Raji (cell line): ENCODE results near the gene RICTOR.

ENCODE experiments used
- POLR2A ChIP-seq: IDR thresholded peaks from 2 replicates; pipeline ENCODE4 v1.6.1; 2011; ENCODE audit warnings: low read depth, low read length, control low read depth; ENCODE audit not compliant: insufficient read depth

Gene RICTOR

GRCh38 chr5:39009981-39010380 is 64.2 kb downstream of the RICTOR start:
- TF ChIP-seq POLR2A: no peak

- no peak for TF ChIP-seq POLR2A
Observed at GRCh38 chr5:39009280-39009679, 64.9 kb downstream of the RICTOR start.

GRCh38 chr5:39006650-39007049 is 67.5 kb downstream of the RICTOR start:
- no peak for TF ChIP-seq POLR2A

GRCh38 chr5:39005566-39006232 is 68.5 kb downstream of the RICTOR start:
- no peak for TF ChIP-seq POLR2A

- no peak for TF ChIP-seq POLR2A
Observed at GRCh38 chr5:39001683-39002082, 72.5 kb downstream of the RICTOR start.

- no peak for TF ChIP-seq POLR2A
Observed at GRCh38 chr5:38999037-38999436, 75.2 kb downstream of the RICTOR start.

GRCh38 chr5:38997591-38997990 is 76.6 kb downstream of the RICTOR start:
- TF ChIP-seq POLR2A: no peak

GRCh38 chr5:38996123-38996522 is 78.1 kb downstream of the RICTOR start:
- TF ChIP-seq POLR2A: no peak

GRCh38 chr5:38994324-38994927 is 79.8 kb downstream of the RICTOR start:
- no peak for TF ChIP-seq POLR2A

- TF ChIP-seq POLR2A: no peak
Observed at GRCh38 chr5:38985909-38986452, 88.2 kb downstream of the RICTOR start.

GRCh38 chr5:38979535-38979934 is 94.7 kb downstream of the RICTOR start:
- TF ChIP-seq POLR2A: no peak

GRCh38 chr5:38978036-38978435 is 96.2 kb downstream of the RICTOR start:
- TF ChIP-seq POLR2A: no peak

- no peak for TF ChIP-seq POLR2A
Observed at GRCh38 chr5:38968665-38969064, 105.5 kb downstream of the RICTOR start.

GRCh38 chr5:38961691-38962090 is 112.5 kb downstream of the RICTOR start:
- no peak for TF ChIP-seq POLR2A

GRCh38 chr5:38953426-38954012 is 120.7 kb downstream of the RICTOR start:
- no peak for TF ChIP-seq POLR2A

GRCh38 chr5:38948501-38948900 is 125.7 kb downstream of the RICTOR start:
- TF ChIP-seq POLR2A: no peak
